Erythroblast (primary cell): ENCODE results near the gene CELF2.

Experiments used
- GATA1 ChIP-seq: IDR thresholded peaks from 2 replicates; pipeline ENCODE4 v1.6.1; 2011; ENCODE audit warnings: low read depth, mild to moderate bottlenecking, control low read depth, low read length, moderate library complexity
- POLR2A ChIP-seq: IDR thresholded peaks from 2 replicates; pipeline ENCODE4 v1.6.1; 2011; ENCODE audit warnings: mild to moderate bottlenecking, low read length

DNA sequence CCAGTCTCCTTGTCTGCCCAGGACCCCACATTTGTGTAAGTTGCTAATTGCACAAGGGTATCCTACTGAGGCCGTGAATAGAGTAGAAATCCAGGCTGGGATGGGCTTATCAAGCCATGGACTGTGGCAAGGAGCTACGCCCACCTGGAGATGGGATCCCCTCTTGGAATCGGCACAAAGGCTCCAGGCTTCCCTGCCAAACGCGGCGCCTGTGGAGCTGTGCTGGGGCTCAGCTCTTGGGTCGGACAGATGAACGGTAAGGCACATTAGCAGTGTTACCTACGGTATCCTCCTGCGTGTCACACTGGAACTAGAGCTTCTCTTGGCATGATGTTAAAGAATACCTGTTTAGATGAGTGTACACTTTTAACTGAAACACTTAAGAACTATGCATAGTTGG lies 196.7 kb downstream of the CELF2 start:
- TF ChIP-seq POLR2A (no peak), GATA1 (no peak)
